K562 (cell line): ENCODE measurements around the gene LRFN4. TPM values are rescaled to one million over a fixed set of nuclear protein-coding genes. Genes with fewer than 3 reads are reported as not detected.

Experiments
- BCL6 ChIP-seq: fragments of 250-450 bp; sonication (Bioruptor Pico); IDR thresholded peaks from 2 replicates; pipeline ENCODE4 v1.4.0; 2020
- FOSL1 ChIP-seq: fragments of 200-800 bp; sonication (Bioruptor generic); conservative IDR thresholded peaks from 2 replicates; pipeline ENCODE4 v1.6.1; 2016; ENCODE audit warnings: missing genetic modification characterization, missing compliant biosample characterization
- NCOA6 ChIP-seq: fragments of 450-650 bp; IDR thresholded peaks from 2 replicates; pipeline ENCODE4 v1.6.1; 2017; ENCODE audit warnings: mild to moderate bottlenecking
- NFIC ChIP-seq: fragments of 450-650 bp; IDR thresholded peaks from 2 replicates; pipeline ENCODE4 v1.6.1; 2017; ENCODE audit warnings: mild to moderate bottlenecking, inconsistent platforms
- PHF8 ChIP-seq: fragments of 200-600 bp; sonication (generic); IDR thresholded peaks from 2 replicates; pipeline ENCODE4 v1.6.1; 2012; ENCODE audit warnings: mixed run types, mild to moderate bottlenecking, inconsistent platforms, low read length, moderate library complexity, borderline replicate concordance
- RFX1 ChIP-seq: fragments of 450-650 bp; IDR thresholded peaks from 2 replicates; pipeline ENCODE4 v1.6.1; 2016; ENCODE audit warnings: mild to moderate bottlenecking, moderate library complexity
- SIRT6 ChIP-seq: IDR thresholded peaks from one replicate; pipeline ENCODE4 v1.6.1; 2012; ENCODE audit warnings: low read depth, mild to moderate bottlenecking, control low read depth, inconsistent platforms, low read length, moderate library complexity
- SP2 ChIP-seq: IDR thresholded peaks from 2 replicates; pipeline ENCODE4 v1.6.1; 2011; ENCODE audit warnings: mild to moderate bottlenecking, low read depth, low read length, moderate library complexity; ENCODE audit not compliant: poor library complexity, severe bottlenecking; ENCODE audit errors: extremely low read depth
- TCF7 ChIP-seq: sonication (generic); IDR thresholded peaks from 2 replicates; pipeline ENCODE4 v1.6.1; 2016; ENCODE audit warnings: antibody characterized with exemption, borderline replicate concordance
- ZKSCAN3 ChIP-seq: fragments of 250-450 bp; sonication (Bioruptor Pico); IDR thresholded peaks from 2 replicates; pipeline ENCODE4 v1.4.0; 2020
- ZNF253 ChIP-seq: fragments of 250-450 bp; sonication (Bioruptor Pico); conservative IDR thresholded peaks from 2 replicates; pipeline ENCODE4 v1.6.1; 2021; ENCODE audit warnings: mild to moderate bottlenecking
- polyA plus RNA-seq, 8 experiments: library from polyadenylated mRNA; depleted of rRNA in 4 of 8; stranded (reverse) in 5 of 8; unstranded in 3 of 8; fragments of >200 nt; fragmentation: Nextera tagmentation in 2 of 8; fragmentation: Illumina TruSeq in 1 of 8; extraction: Ambion mirVana in 2 of 8; extraction: Trizol in 1 of 8; gene quantifications; 2 replicates each; pipeline versions ENCODE4 v1.2.1 to v1.2.3, GENCODE V29; 2011 to 2014; ENCODE audit warnings: inconsistent platforms in 1 of 8, missing spikeins in 1 of 8
- total RNA-seq, 7 experiments: library from RNA; depleted of rRNA in 6 of 7; stranded (reverse); fragments of >200 nt in 6 of 7; fragmentation: Illumina TruSeq in 2 of 7; extraction: Trizol in 2 of 7; gene quantifications; 2 replicates each; pipeline versions ENCODE4 v1.2.1 to v1.2.3, GENCODE V29; 2011 to 2021; ENCODE audit warnings: low replicate concordance in 1 of 7
- TF ChIP-seq, protein P1 (sequence below): fragments of 450-650 bp; IDR thresholded peaks from 2 replicates; pipeline ENCODE4 v1.6.1; 2017; ENCODE audit warnings: antibody characterized with exemption
- TF ChIP-seq, protein P2 (sequence below): fragments of 150-350 bp; IDR thresholded peaks from 2 replicates; pipeline ENCODE4 v1.6.1; 2014; ENCODE audit warnings: low read depth, mild to moderate bottlenecking, low read length, borderline replicate concordance

LRFN4 gene
- total and polyA plus RNA-seq, 9 of the 15 experiments (the other 6 are each of a cell fraction or from before 2014, with no cell fraction given) = 0.10 to 60.1 (median 6.7) TPM

- TF ChIP-seq, protein P1, sequence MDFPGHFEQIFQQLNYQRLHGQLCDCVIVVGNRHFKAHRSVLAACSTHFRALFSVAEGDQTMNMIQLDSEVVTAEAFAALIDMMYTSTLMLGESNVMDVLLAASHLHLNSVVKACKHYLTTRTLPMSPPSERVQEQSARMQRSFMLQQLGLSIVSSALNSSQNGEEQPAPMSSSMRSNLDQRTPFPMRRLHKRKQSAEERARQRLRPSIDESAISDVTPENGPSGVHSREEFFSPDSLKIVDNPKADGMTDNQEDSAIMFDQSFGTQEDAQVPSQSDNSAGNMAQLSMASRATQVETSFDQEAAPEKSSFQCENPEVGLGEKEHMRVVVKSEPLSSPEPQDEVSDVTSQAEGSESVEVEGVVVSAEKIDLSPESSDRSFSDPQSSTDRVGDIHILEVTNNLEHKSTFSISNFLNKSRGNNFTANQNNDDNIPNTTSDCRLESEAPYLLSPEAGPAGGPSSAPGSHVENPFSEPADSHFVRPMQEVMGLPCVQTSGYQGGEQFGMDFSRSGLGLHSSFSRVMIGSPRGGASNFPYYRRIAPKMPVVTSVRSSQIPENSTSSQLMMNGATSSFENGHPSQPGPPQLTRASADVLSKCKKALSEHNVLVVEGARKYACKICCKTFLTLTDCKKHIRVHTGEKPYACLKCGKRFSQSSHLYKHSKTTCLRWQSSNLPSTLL = no peak
- no peak for TF ChIP-seq NCOA6
- TF ChIP-seq, protein P2, sequence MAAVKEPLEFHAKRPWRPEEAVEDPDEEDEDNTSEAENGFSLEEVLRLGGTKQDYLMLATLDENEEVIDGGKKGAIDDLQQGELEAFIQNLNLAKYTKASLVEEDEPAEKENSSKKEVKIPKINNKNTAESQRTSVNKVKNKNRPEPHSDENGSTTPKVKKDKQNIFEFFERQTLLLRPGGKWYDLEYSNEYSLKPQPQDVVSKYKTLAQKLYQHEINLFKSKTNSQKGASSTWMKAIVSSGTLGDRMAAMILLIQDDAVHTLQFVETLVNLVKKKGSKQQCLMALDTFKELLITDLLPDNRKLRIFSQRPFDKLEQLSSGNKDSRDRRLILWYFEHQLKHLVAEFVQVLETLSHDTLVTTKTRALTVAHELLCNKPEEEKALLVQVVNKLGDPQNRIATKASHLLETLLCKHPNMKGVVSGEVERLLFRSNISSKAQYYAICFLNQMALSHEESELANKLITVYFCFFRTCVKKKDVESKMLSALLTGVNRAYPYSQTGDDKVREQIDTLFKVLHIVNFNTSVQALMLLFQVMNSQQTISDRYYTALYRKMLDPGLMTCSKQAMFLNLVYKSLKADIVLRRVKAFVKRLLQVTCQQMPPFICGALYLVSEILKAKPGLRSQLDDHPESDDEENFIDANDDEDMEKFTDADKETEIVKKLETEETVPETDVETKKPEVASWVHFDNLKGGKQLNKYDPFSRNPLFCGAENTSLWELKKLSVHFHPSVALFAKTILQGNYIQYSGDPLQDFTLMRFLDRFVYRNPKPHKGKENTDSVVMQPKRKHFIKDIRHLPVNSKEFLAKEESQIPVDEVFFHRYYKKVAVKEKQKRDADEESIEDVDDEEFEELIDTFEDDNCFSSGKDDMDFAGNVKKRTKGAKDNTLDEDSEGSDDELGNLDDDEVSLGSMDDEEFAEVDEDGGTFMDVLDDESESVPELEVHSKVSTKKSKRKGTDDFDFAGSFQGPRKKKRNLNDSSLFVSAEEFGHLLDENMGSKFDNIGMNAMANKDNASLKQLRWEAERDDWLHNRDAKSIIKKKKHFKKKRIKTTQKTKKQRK = no peak
- TF ChIP-seq BCL6 (CRISPR knock-in tag) = no peak
- no peak for TF ChIP-seq SIRT6
- TF ChIP-seq ZNF253 = no peak
- TF ChIP-seq RFX1 = no peak
- TF ChIP-seq SP2 = no peak
- TF ChIP-seq FOSL1 = peak; percentile 99
- no peak for TF ChIP-seq ZKSCAN3
- TF ChIP-seq NFIC = peak; percentile 51
- TF ChIP-seq PHF8 = no peak; the same call in 1 of the 2 replicates
- TF ChIP-seq TCF7 = no peak
Measured at GRCh38 chr11:66891851-66892660, 35.2 kb downstream of the LRFN4 start (continued).
